Measurements from ENCODE around the gene EXOC4. TPM values are rescaled to one million over a fixed set of nuclear protein-coding genes. Genes with fewer than 3 reads are reported as not detected.

The EXOC4 gene
- total and polyA plus RNA-seq, 2 donors (not counting 3 experiments of a cell fraction or from before 2014, with no cell fraction given) = 20.3 to 73.1 TPM

- Histone ChIP-seq H3K27me3 (ENCODE audit: control insufficient read depth in 2 of 2, insufficient read depth in 2 of 2, low read length in 2 of 2) (no peaks in the 10 kb centered on the region), H3K9ac (replicated peaks; ENCODE audit: extremely low read depth, insufficient read depth, low read length) (no peak overlapping the region), H3K4me3 (replicated peaks in 1 of 3; ENCODE audit: insufficient read depth in 1 of 3, low read depth in 1 of 3, low read length in 3 of 3) (no peak overlapping the region), H4K20me1 (replicated peaks; ENCODE audit: control insufficient read depth, extremely low read depth, insufficient read depth, low read length) (no peaks in the 10 kb centered on the region), H3K9me3 (replicated peaks; ENCODE audit: control insufficient read depth, insufficient read depth, low read length) (no peaks in the 10 kb centered on the region), H3K4me1 (ENCODE audit: control insufficient read depth, extremely low read depth, insufficient read depth, low read length) (no peaks in the 10 kb centered on the region), H3K4me2 (ENCODE audit: insufficient read depth, low read length) (no peak overlapping the region), H3K36me3 (ENCODE audit: control insufficient read depth in 2 of 2, extremely low read depth in 1 of 2, insufficient read depth in 2 of 2, low read length in 2 of 2) (no peaks in the 10 kb centered on the region), H3K79me2 (ENCODE audit: control insufficient read depth, insufficient read depth, low read length) (no peaks in the 10 kb centered on the region), H2AFZ (ENCODE audit: low read depth, low read length) (no peak overlapping the region), H3K9me1 (replicated peaks; ENCODE audit: control insufficient read depth, extremely low read depth, insufficient read depth, low read length) (no peaks in the 10 kb centered on the region), H3K27ac (ENCODE audit: insufficient read depth, low read depth, low read length) (no peak overlapping the region)
- no TSS peak for BruUV-seq (replicated peaks)
- dilution Hi-C loops (cut with MboI; ENCODE audit: extremely low pct_ligation_motif_present, low sequenced_read_pairs) (no loop called here), intact Hi-C loops (cut with micrococcal nuclease) (no loop called here)
- TF ChIP-seq CTCF (IDR thresholded peaks at IDR 0.05; ENCODE audit: extremely low read depth in 1 of 2, insufficient read depth in 1 of 2, low read depth in 1 of 2, low read length in 2 of 2) (no peak), POLR2A (IDR thresholded peaks at IDR 0.05; ENCODE audit: low read depth, low read length) (no peak), MAX (IDR thresholded peaks at IDR 0.05; ENCODE audit: insufficient read depth, insufficient read length) (no peak), MYC (IDR thresholded peaks at IDR 0.05; ENCODE audit: low read depth, low read length) (no peak), JUN (IDR thresholded peaks at IDR 0.05; ENCODE audit: borderline replicate concordance, insufficient read depth, insufficient read length, low read depth) (no peak), FOS (IDR thresholded peaks at IDR 0.05; ENCODE audit: borderline replicate concordance, insufficient read depth, low read length) (no peak), GATA2 (IDR thresholded peaks at IDR 0.05; ENCODE audit: insufficient read depth, insufficient read length, low read depth, low read length) (no peak), POLR2AphosphoS5 (IDR thresholded peaks at IDR 0.05; ENCODE audit: insufficient read depth, low read depth, low read length) (no peak), EZH2 (IDR thresholded peaks at IDR 0.05; ENCODE audit: borderline replicate concordance, low read depth, low read length, severe bottlenecking) (no peak)
- ChIA-PET CTCF (no interaction called here), POLR2A (no interaction called here)
- DNase-seq (ENCODE audit: low read depth, low spot score) (no peak), FAIRE-seq (no peak)
Observed at GRCh38 chr7:134105841-134106240, 853.0 kb downstream of the EXOC4 start.
